ENCODE data around the gene MSH2.
"Not testable (repeated sequence)": the region's sequence is repeated elsewhere in the genome, so short reads cannot be mapped to it uniquely, and the experiment has no call there.

MSH2 gene

GRCh38 chr2:47407976-47408375 is 5.0 kb downstream of the MSH2 start:
- DNase-seq (ENCODE audit: low read depth) = not testable (repeated sequence)

GRCh38 chr2:47414682-47415458 is 11.9 kb downstream of the MSH2 start:
- DNase-seq (ENCODE audit: low read depth) = no peak

DNA sequence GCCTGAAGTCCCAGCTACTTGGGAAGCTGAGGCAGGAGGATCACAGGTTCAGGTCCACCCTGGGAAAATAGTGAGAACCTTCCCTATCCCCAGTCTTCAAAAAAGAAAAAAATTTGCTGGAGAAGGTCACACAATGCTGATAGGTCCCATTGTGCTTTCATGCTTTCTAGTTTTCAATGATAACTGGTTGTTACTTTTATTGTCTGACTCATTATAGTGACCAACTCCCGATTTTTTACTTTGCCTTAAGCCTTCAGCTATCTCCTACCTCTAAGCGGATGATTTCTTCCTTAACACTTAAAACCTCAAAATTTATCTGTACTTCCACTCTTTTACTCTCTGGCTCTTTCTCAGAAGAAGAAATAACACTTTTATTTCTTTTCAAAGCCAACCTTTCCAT is 17.3 kb downstream of the MSH2 start:
- DNase-seq (ENCODE audit: low read depth) = no peak

DNA sequence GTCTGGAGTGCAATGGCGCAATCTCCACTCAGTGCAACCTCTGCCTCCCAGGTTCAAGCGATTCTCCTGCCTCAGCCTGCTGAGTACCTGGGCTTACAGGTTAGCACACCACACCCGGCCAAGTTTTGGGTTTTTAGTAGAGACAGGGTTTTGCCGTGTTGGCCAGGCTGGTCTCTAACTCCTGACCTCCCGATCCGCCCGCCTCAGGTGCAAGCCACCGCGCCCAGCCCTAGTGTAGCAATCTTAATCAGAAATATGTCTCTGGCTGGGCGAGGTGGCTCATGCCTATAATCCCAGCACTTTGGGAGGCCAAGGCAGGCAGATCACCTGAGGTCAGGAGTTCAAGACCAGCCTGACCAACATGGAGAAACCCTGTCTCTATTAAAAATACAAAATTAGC is 17.7 kb downstream of the MSH2 start:
- DNase-seq (ENCODE audit: low read depth) = not testable (repeated sequence)

DNA sequence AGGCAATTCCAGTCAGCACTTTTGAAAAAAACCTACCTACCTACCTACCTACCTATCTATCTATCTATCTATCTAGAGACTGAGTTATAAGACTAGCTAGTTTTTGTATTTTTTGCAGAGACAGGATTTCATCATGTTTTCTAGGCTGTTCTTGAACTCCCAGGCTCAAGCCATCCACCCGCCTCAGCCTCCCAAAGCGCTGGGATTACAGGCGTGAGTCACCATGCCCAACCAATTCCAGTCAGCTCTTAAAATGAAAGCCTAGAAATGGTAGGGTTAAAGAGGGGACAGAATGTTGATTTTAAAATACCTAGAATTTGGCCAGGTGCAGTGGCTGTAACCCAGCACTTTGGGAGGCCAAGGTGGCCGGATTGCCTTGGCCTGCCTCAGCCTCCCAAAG is 19.1 kb downstream of the MSH2 start:
- DNase-seq (ENCODE audit: low read depth) = no peak

DNA sequence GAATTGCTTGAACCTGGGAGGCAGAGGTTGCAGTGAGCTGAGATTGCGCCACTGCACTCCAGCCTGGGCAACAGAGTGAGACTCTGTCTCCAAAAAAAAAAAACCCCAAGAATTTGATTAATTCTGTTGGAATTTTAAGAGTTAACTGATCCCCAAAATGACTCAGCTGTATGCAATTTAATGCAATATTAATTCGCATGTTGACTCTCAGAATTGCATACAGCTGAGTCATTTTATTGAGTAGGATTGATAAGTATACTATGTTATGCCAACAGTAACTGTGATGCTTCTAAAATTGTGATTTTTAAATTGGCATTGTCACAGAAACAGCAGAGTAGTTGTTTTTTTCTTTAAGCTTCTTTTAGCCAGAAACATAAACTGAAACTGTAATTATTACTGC is 19.6 kb downstream of the MSH2 start:
- no peak for DNase-seq (ENCODE audit: low read depth)

DNA sequence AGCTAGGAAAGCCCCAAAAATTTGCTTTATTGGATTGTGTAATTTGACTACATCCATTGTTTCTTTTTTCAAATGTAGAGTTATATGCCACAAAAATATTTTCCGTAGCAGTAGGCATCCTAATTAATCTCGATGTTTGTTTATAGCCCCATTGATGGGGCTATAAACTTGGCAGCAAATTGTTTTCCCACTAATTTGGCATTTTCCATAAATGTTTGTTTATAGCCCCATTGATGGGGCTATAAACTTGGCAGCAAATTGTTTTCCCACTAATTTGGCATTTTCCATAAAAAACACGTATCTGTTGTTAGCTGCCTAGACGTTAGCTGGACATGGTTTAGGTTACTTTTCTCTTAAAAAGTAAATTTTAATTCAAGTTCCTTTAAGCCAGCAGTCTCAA is 23.8 kb downstream of the MSH2 start:
- DNase-seq (ENCODE audit: low read depth) = no peak

GRCh38 chr2:47429795-47430194 is 26.8 kb downstream of the MSH2 start:
- no peak for DNase-seq (ENCODE audit: low read depth)

DNA sequence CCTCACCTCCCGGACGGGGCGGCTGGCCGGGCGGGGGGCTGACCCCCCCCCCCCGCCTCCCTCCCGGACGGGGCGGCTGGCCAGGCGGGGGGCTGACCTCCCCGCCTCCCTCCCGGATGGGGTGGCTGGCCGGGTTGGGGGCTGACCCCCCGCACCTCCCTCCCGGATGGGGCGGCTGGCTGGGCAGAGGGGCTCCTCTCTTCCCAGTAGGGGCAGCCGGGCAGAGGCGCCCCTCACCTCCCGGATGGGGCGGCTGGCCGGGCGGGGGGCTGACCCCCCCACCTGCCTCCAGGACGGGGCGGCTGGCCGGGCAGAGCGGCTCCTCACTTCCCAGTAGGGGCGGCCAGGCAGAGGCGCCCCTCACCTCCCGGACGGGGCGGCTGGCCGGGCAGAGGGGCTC is 30.1 kb downstream of the MSH2 start:
- not testable (repeated sequence) for DNase-seq (ENCODE audit: low read depth)

DNA sequence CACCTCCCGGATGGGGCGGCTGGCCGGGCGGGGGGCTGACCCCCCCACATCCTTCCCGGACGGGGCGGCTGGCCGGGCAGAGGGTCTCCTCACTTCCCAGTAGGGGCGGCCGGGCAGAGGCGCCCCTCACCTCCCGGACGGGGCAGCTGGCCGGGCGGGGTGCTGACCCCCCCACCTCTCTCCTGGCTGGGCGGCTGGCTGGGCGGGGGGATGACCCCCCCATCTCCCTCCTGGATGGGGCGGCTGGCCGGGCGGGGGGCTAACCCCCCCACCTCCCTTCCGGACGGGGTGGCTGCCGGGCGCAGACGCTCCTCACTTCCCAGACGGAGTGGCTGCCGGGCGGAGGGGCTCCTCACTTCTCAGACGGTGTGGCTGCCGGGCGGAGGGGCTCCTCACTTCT is 30.5 kb downstream of the MSH2 start:
- not testable (repeated sequence) for DNase-seq (ENCODE audit: low read depth)

GRCh38 chr2:47437287-47437686 is 34.3 kb downstream of the MSH2 start:
- no peak for DNase-seq (ENCODE audit: low read depth)

- no peak for DNase-seq (ENCODE audit: low read depth)
Measured at GRCh38 chr2:47438106-47438505, 35.1 kb downstream of the MSH2 start.

DNA sequence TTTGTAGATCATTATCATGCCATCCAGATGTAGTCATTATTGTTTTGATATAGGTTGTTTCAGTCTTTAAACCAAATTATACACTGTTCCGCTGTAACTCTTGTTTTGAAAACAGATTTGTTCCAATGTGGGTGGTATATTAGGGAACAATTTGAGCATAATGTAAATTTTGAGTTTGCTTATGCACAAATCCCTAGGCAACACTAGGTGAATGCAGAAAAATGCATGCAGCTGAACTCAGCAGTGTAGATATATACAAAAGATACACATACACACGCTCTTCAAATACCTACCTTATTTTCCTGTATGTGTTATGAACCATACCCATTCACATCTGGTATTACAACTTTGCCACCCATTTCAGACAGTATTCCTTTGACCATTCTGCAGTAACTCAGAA is 35.8 kb downstream of the MSH2 start:
- no peak for DNase-seq (ENCODE audit: low read depth)

- DNase-seq (ENCODE audit: low read depth) = no peak
Measured at GRCh38 chr2:47451790-47452189, 48.8 kb downstream of the MSH2 start.

GRCh38 chr2:47452761-47453160 is 49.8 kb downstream of the MSH2 start:
- no peak for DNase-seq (ENCODE audit: low read depth)

DNA sequence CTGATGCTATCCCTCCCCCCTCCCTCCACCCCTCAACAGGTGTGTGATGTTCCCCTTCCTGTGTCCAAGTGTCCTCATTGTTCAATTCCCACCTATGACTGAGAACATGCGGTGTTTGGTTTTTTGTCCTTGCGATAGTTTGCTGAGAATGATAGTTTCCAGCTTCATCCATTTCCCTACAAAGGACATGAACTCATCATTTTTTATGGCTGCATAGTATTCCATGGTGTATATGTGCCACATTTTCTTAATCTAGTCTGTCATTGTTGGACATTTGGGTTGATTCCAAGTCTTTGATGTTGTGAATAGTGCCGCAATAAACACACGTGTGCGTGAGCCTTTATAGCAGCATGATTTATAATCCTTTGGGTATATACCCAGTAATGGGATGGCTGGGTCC is 51.9 kb downstream of the MSH2 start:
- not testable (repeated sequence) for DNase-seq (ENCODE audit: low read depth)

DNA sequence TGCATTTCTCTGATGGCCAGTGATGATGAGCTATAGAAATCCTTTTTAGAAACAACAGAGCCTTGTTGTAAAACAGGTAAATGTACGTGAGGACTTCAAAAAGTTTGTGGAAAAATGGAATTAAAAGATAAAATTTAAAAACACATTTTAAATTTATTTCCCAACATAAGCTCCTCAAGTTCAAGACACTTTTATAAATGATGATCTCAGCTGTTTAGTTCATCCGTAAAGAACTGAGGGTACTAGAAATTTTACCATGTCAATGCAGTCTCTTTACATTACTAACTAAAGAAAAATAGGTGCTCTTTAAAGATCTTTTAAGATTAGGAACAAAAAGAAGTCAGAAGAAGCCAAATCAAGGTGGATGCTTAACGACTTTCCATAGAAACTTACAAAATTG is 52.5 kb downstream of the MSH2 start:
- DNase-seq (ENCODE audit: low read depth) = no peak

DNA sequence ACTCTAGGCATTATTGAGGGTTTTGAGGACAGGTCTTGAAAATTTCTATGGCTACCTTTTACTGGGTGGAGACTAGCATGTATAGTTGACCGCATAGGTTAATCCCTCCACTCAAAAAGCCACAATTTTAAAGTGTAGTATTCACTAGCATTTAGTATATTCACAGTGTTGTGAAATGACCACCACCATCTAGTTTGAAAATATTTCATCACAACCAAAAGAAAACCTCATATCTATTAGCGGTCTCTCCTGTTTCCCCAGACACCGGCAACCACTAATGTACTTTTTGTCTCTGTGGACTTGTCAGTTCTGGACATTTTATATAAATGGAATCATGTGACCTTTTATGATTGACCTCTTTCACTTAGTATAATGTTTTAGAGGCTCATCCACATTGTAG is 53.9 kb downstream of the MSH2 start:
- DNase-seq (ENCODE audit: low read depth) = no peak

GRCh38 chr2:47457268-47457667 is 54.3 kb downstream of the MSH2 start:
- DNase-seq (ENCODE audit: low read depth) = no peak

- DNase-seq (ENCODE audit: low read depth) = no peak
Measured at GRCh38 chr2:47459021-47459420, 56.1 kb downstream of the MSH2 start.

DNA sequence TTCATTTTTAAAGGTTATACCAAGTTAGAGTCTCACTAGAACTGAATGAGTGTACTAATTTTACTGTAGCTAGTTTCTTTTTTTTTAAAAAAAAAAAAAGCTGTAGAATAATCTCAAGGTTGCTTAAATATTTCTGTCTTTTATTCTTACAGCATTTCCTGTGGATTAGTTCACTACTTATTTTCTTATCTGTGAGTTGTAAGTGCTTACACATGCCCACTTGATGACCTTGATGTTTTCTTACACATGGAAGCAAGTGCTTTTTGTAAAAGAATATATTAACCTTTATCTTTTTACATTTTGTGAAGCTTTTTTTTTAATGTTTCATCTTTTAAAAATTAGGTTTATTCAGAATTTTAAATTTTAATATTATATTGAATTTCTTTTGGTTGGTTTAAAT is 57.8 kb downstream of the MSH2 start:
- DNase-seq (ENCODE audit: low read depth) = no peak

DNA sequence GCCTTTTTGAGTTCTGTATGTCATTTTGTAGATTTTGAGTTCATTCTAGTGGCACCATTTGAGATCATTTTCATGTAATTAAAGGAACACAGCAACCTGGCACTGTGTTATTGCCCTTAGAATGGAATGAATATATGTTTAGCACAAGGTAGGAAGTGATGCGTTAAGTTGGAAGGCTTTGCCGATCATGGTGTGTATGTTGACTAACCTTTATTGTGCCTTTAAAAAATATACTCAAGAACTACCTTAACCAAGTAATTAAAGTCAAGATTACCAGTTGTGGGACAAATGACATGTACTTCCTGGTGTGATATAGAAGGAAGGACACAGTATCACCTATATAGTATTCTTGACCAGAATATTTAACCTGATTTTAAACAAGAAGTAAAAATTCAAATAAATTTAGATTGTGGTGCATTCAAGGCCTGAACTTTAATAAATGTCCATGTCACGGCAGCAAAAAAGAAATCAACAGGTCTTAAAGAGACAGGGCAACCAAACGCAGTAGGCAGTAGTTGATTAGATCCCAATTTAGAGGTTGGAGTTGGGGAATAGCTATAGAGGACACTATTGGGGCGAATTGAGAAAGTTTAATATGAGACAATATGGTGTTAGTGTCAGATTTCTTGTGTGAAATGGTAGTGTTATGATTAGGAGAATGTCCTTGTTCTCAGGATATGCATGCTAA is 68.6 kb downstream of the MSH2 start:
- DNase-seq (ENCODE audit: low read depth) = no peak

- no peak for DNase-seq (ENCODE audit: low read depth)
Measured at GRCh38 chr2:47479863-47480262, 76.9 kb downstream of the MSH2 start.

GRCh38 chr2:47483191-47483590 is 80.2 kb downstream of the MSH2 start:
- no peak for DNase-seq (ENCODE audit: low read depth)
